H1 (cell line): ENCODE measurements around the gene RAB11B. TPM values are rescaled to one million over a fixed set of nuclear protein-coding genes. Genes with fewer than 3 reads are reported as not detected.

ENCODE experiments used
- CHD1 ChIP-seq: IDR thresholded peaks from 2 replicates; pipeline ENCODE4 v1.6.1; 2012; ENCODE audit warnings: low read depth, low read length, improper control_type of control experiment
- CHD7 ChIP-seq: fragments of 300-600 bp; sonication (generic); IDR thresholded peaks from 2 replicates; pipeline ENCODE4 v1.7.1; 2012; ENCODE audit warnings: low read length, moderate library complexity, mild to moderate bottlenecking, inconsistent platforms; ENCODE audit not compliant: insufficient replicate concordance
- CTBP2 ChIP-seq: IDR thresholded peaks from 2 replicates; pipeline ENCODE4 v1.7.0; 2011; ENCODE audit warnings: borderline replicate concordance, mild to moderate bottlenecking, moderate library complexity, mixed read lengths, low read length; ENCODE audit not compliant: insufficient read depth, insufficient read length
- KDM1A ChIP-seq: fragments of 200-600, 300-600 bp; sonication (generic); IDR thresholded peaks from 2 replicates; pipeline ENCODE4 v1.7.1; 2016; ENCODE audit warnings: mild to moderate bottlenecking, low read length, borderline replicate concordance
- KDM4A ChIP-seq: IDR thresholded peaks from one replicate; pipeline ENCODE4 v1.7.1; 2012; ENCODE audit warnings: low read depth, mild to moderate bottlenecking, moderate library complexity, low read length, inconsistent platforms; ENCODE audit not compliant: severe bottlenecking
- MAFK ChIP-seq: IDR thresholded peaks from 2 replicates; pipeline ENCODE4 v1.6.1; 2012; ENCODE audit warnings: low read depth, mild to moderate bottlenecking, improper control_type of control experiment, low read length
- RFX5 ChIP-seq: IDR thresholded peaks from 2 replicates; pipeline ENCODE4 v1.6.1; 2011; ENCODE audit warnings: low read depth, low read length, improper control_type of control experiment, borderline replicate concordance
- RXRA ChIP-seq: IDR thresholded peaks from 2 replicates; pipeline ENCODE4 v1.6.1; 2011; ENCODE audit warnings: low read depth, mild to moderate bottlenecking, low read length, moderate library complexity; ENCODE audit not compliant: insufficient read depth
- SAP30 ChIP-seq: fragments of 300-600 bp; sonication (generic); IDR thresholded peaks from 2 replicates; pipeline ENCODE4 v1.7.1; 2012; ENCODE audit warnings: low read length, moderate library complexity, mild to moderate bottlenecking, inconsistent platforms; ENCODE audit not compliant: insufficient read depth, insufficient replicate concordance
- SIRT6 ChIP-seq: IDR thresholded peaks from one replicate; pipeline ENCODE4 v1.7.1; 2012; ENCODE audit warnings: low read length, inconsistent platforms
- polyA plus RNA-seq, 7 experiments: library from polyadenylated mRNA; depleted of rRNA in 3 of 7; stranded (reverse) in 5 of 7; unstranded in 2 of 7; fragments of >200 nt in 5 of 7; fragments of 200-250 nt in 2 of 7; gene quantifications; 1 replicate in 5 of 7; 2 replicates in 1 of 7; 4 replicates in 1 of 7; pipeline versions ENCODE4 v1.2.1 to v1.2.3, GENCODE V29; 2011 to 2013; ENCODE audit warnings: missing spikeins in 2 of 7, mixed read lengths in 2 of 7
- total RNA-seq: library from RNA; stranded (reverse); fragmentation: NEBNext Ultra II Directional; extraction: Animal tissue kit (Norgen Biotek cat#: 25700); gene quantifications from 2 replicates; pipeline ENCODE4 v1.2.1, GENCODE V29; 2021

Gene RAB11B
- total and polyA plus RNA-seq, 2 of the 8 experiments (the other 6 are each of a cell fraction or from before 2014, with no cell fraction given), result 50.2 to 85.8 TPM

- TF ChIP-seq CHD7 (no peak), KDM4A (peak; percentile 82), SIRT6 (no peak), SAP30 (no peak), RXRA (no peak), RFX5 (no peak), KDM1A (no peak), CHD1 (no peak), CTBP2 (no peak), MAFK (no peak)
Observed at GRCh38 chr19:8412783-8413628, 22.8 kb downstream of the RAB11B start, which contains the start of gene MARCHF2 (continued).
